ENCODE data around the gene LITAF. TPM values are rescaled to one million over a fixed set of nuclear protein-coding genes. Genes with fewer than 3 reads are reported as not detected.
"Not testable (repeated sequence)": the region's sequence is repeated elsewhere in the genome, so short reads cannot be mapped to it uniquely, and the experiment has no call there.

Gene LITAF
- polyA plus RNA-seq, 1 of the 3 experiments (the other 2 are of a cell fraction), result 45.7 TPM

GRCh38 chr16:11514283-11514682 lies 72.4 kb downstream of the LITAF start (continued):
- TF ChIP-seq SMC3 (IDR thresholded peaks at IDR 0.05; ENCODE audit: low read depth, low read length) (no peak), RFX5 (IDR thresholded peaks at IDR 0.05; ENCODE audit: low read length) (no peak), MAX (IDR thresholded peaks at IDR 0.05; ENCODE audit: low read depth) (no peak), NFIC (IDR thresholded peaks at IDR 0.05; ENCODE audit: borderline replicate concordance) (no peak), IRF3 (IDR thresholded peaks at IDR 0.05; ENCODE audit: low read depth, low read length) (no peak)

GRCh38 chr16:11513366-11513765 lies 73.4 kb downstream of the LITAF start:
- H3K9me2 ChIP-seq; H3K27ac ChIP-seq (ENCODE audit: low read depth in 2 of 2, low read length in 1 of 2); H2AFZ ChIP-seq (ENCODE audit: low read depth); H4K20me1 ChIP-seq (ENCODE audit: insufficient read depth); H3K79me2 ChIP-seq (ENCODE audit: insufficient read depth); DNase-seq; H3K27me3 ChIP-seq (ENCODE audit: insufficient read depth); CTCF ChIA-PET; H3K4me2 ChIP-seq; H3K4me1 ChIP-seq (ENCODE audit: control insufficient read depth in 1 of 2, insufficient read depth in 2 of 2, low read depth in 1 of 2, low read length in 1 of 2); H3K9ac ChIP-seq; H3F3A ChIP-seq (replicated peaks; ENCODE audit: insufficient read depth); H3K4me3 ChIP-seq (ENCODE audit: low read depth in 2 of 2, low read length in 1 of 2); POLR2A ChIA-PET; H3K36me3 ChIP-seq (replicated peaks in 1 of 2; ENCODE audit: control insufficient read depth in 1 of 2, insufficient read depth in 2 of 2, low read length in 1 of 2); H3K9me3 ChIP-seq: not testable (repeated sequence)
- 82% methylated on average over 13 of the region's 13 CpGs for WGBS (ENCODE audit: low lambda C conversion rate)

GRCh38 chr16:11511801-11512200 lies 74.9 kb downstream of the LITAF start:
- no peaks in the 10 kb centered on the region for H3K9me2 ChIP-seq
- no peak overlapping the region for H3K4me3 ChIP-seq (ENCODE audit: low read depth in 2 of 2, low read length in 1 of 2)
- H3K27ac ChIP-seq (ENCODE audit: low read depth in 2 of 2, low read length in 1 of 2), result no peak overlapping the region
- H3K4me2 ChIP-seq, result no peak overlapping the region
- H3K9ac ChIP-seq, result no peak overlapping the region
- no peak overlapping the region for H2AFZ ChIP-seq (ENCODE audit: low read depth)
- H3K9me3 ChIP-seq, result no peaks in the 10 kb centered on the region
- ChIA-PET CTCF (interaction anchor here (0.7 to 2.6 kb wide), 6 partner anchors 8 to 116 kb away, joined by 3 to 9 read pairs (median 4); no protein-coding TSS in a partner anchor), POLR2A (no interaction called here)
- peaks cover 0 to 12% of the 10 kb centered on the region in 2 experiments; a peak in 1 of 4 replicates for H3K4me1 ChIP-seq (ENCODE audit: control insufficient read depth in 1 of 2, insufficient read depth in 2 of 2, low read depth in 1 of 2, low read length in 1 of 2)
- no peaks in the 10 kb centered on the region for H4K20me1 ChIP-seq (ENCODE audit: insufficient read depth)
- no peaks in the 10 kb centered on the region for H3K79me2 ChIP-seq (ENCODE audit: insufficient read depth)
- DNase-seq, result no peak
- WGBS (ENCODE audit: low lambda C conversion rate), result 86% methylated on average over 6 of the region's 6 CpGs
- no peaks in the 10 kb centered on the region for H3K36me3 ChIP-seq (replicated peaks in 1 of 2; ENCODE audit: control insufficient read depth in 1 of 2, insufficient read depth in 2 of 2, low read length in 1 of 2)
- H3F3A ChIP-seq (replicated peaks; ENCODE audit: insufficient read depth), result peaks cover 4% of the 10 kb centered on the region
- TF ChIP-seq FOXJ3 (CRISPR knock-in tag; IDR thresholded peaks at IDR 0.05), result no peak
- no peaks in the 10 kb centered on the region for H3K27me3 ChIP-seq (ENCODE audit: insufficient read depth)

- H4K20me1 ChIP-seq (ENCODE audit: insufficient read depth), result no peaks in the 10 kb centered on the region
- no peak overlapping the region for H2AFZ ChIP-seq (ENCODE audit: low read depth)
- no peaks in the 10 kb centered on the region for H3K36me3 ChIP-seq (replicated peaks in 1 of 2; ENCODE audit: control insufficient read depth in 1 of 2, insufficient read depth in 2 of 2, low read length in 1 of 2)
- DNase-seq, result no peak
- H3K4me1 ChIP-seq (ENCODE audit: control insufficient read depth in 1 of 2, insufficient read depth in 2 of 2, low read depth in 1 of 2, low read length in 1 of 2), result peaks cover 0 to 12% of the 10 kb centered on the region in 2 experiments; a peak in 1 of 4 replicates
- H3K9me2 ChIP-seq, result no peaks in the 10 kb centered on the region
- CTCF ChIA-PET, result interaction anchor here (0.7 to 2.6 kb wide), 6 partner anchors 9 to 115 kb away, joined by 3 to 9 read pairs (median 4); no protein-coding TSS in a partner anchor
- no peaks in the 10 kb centered on the region for H3K27me3 ChIP-seq (ENCODE audit: insufficient read depth)
- H3K9ac ChIP-seq, result no peak overlapping the region
- H3K4me2 ChIP-seq, result no peak overlapping the region
- H3K4me3 ChIP-seq (ENCODE audit: low read depth in 2 of 2, low read length in 1 of 2), result no peak overlapping the region
- POLR2A ChIA-PET, result no interaction called here
- peaks cover 4% of the 10 kb centered on the region for H3F3A ChIP-seq (replicated peaks; ENCODE audit: insufficient read depth)
- no peaks in the 10 kb centered on the region for H3K79me2 ChIP-seq (ENCODE audit: insufficient read depth)
- H3K27ac ChIP-seq (ENCODE audit: low read depth in 2 of 2, low read length in 1 of 2), result no peak overlapping the region
- H3K9me3 ChIP-seq, result no peaks in the 10 kb centered on the region
- 55% methylated on average over 2 of the region's 2 CpGs for WGBS (ENCODE audit: low lambda C conversion rate)
- TF ChIP-seq ELF1 (IDR thresholded peaks at IDR 0.05) (no peak), REST (IDR thresholded peaks at IDR 0.05; ENCODE audit: low read depth, low read length) (no peak), JUND (IDR thresholded peaks at IDR 0.05) (no peak), CTCF (IDR thresholded peaks at IDR 0.05) (no peak), EZH2phosphoT487 (IDR thresholded peaks at IDR 0.05; ENCODE audit: borderline replicate concordance, low read depth) (no peak), SMC3 (IDR thresholded peaks at IDR 0.05; ENCODE audit: low read depth, low read length) (no peak), FOSL2 (IDR thresholded peaks at IDR 0.05; ENCODE audit: borderline replicate concordance, low read depth) (no peak), USF1 (IDR thresholded peaks at IDR 0.05; ENCODE audit: borderline replicate concordance, low read depth) (no peak)
Measured at GRCh38 chr16:11511328-11511727, 75.4 kb downstream of the LITAF start.

Measured in SK-N-SH (cell line).